CD4-positive, alpha-beta T cell treated with Interleukin-4 for 1 hour (primary cell): ENCODE data around the gene EXOSC1.
"Not testable (repeated sequence)": the region's sequence is repeated elsewhere in the genome, so short reads cannot be mapped to it uniquely, and the experiment has no call there.

ENCODE experiments used
- DNase-seq, 2 donors: peaks; one replicate each; pipeline ENCODE4 v3.0.0-alpha.2; 2020 to 2022

Gene EXOSC1

GRCh38 chr10:97445722-97446639, at the start of gene EXOSC1, which contains the start of gene ZDHHC16:
Gene EXOSC1 (minus strand): TSS chr10:97446006. CDS start chr10:97445985, 21 bp downstream.
Gene ZDHHC16 (plus strand): TSS chr10:97446175. CDS start chr10:97451676, 5,501 bp downstream.
- DNase-seq = peak; percentile 91 to 94

GRCh38 chr10:97494863-97495506, 49.2 kb upstream of the EXOSC1 start:
- DNase-seq = peak; percentile 24 to 27

GRCh38 chr10:97494151-97494550, 48.3 kb upstream of the EXOSC1 start:
- DNase-seq = no peak

GRCh38 chr10:97490592-97490991, 44.8 kb upstream of the EXOSC1 start:
- no peak for DNase-seq

- DNase-seq = no peak
These were observed 40.0 kb upstream of the EXOSC1 start for GRCh38 chr10:97485647-97486281.

- DNase-seq = no peak
These were observed 38.1 kb upstream of the EXOSC1 start for GRCh38 chr10:97483921-97484320.

- no peak for DNase-seq
These were observed 37.7 kb upstream of the EXOSC1 start for GRCh38 chr10:97483506-97483905.

GRCh38 chr10:97482381-97482780, 36.6 kb upstream of the EXOSC1 start:
- no peak for DNase-seq

GRCh38 chr10:97481071-97481470, 35.3 kb upstream of the EXOSC1 start:
- DNase-seq = no peak

- DNase-seq = no peak
These were observed 34.1 kb upstream of the EXOSC1 start for GRCh38 chr10:97479939-97480338.

GRCh38 chr10:97479410-97479809, 33.6 kb upstream of the EXOSC1 start:
- DNase-seq = not testable (repeated sequence)

- DNase-seq = no peak
These were observed 30.3 kb upstream of the EXOSC1 start for GRCh38 chr10:97475936-97476594.

- no peak for DNase-seq
These were observed 29.1 kb upstream of the EXOSC1 start for GRCh38 chr10:97474918-97475317.

GRCh38 chr10:97468781-97469180, 23.0 kb upstream of the EXOSC1 start:
- DNase-seq = not testable (repeated sequence)

GRCh38 chr10:97468162-97468561, 22.4 kb upstream of the EXOSC1 start:
- no peak for DNase-seq

GRCh38 chr10:97466755-97467154, 20.9 kb upstream of the EXOSC1 start:
- no peak for DNase-seq

GRCh38 chr10:97465982-97466381, 20.2 kb upstream of the EXOSC1 start:
- no peak for DNase-seq

- no peak for DNase-seq
These were observed 18.4 kb upstream of the EXOSC1 start for GRCh38 chr10:97464226-97464625.

GRCh38 chr10:97463363-97464132, 17.7 kb upstream of the EXOSC1 start:
- DNase-seq = peak; percentile 20 to 56

GRCh38 chr10:97462309-97462708, 16.5 kb upstream of the EXOSC1 start:
- no peak for DNase-seq

GRCh38 chr10:97459933-97460332, 14.1 kb upstream of the EXOSC1 start:
- no peak for DNase-seq

- DNase-seq = no peak
These were observed 13.3 kb upstream of the EXOSC1 start for GRCh38 chr10:97459111-97459510.
